ENCODE results near the gene EPHB1.

GRCh38 chr3:135217730-135218129 lies 422.7 kb downstream of the EPHB1 start:
- TF ChIP-seq CTCF (IDR thresholded peaks at IDR 0.05; ENCODE audit: extremely low read depth in 1 of 2, insufficient read depth in 1 of 2, low read depth in 1 of 2, low read length in 2 of 2): no peak
- TF ChIP-seq POLR2AphosphoS5 (IDR thresholded peaks at IDR 0.05; ENCODE audit: insufficient read depth, low read depth, low read length): no peak
- TF ChIP-seq POLR2A (IDR thresholded peaks at IDR 0.05; ENCODE audit: low read depth, low read length): no peak
- TF ChIP-seq GATA2 (IDR thresholded peaks at IDR 0.05; ENCODE audit: insufficient read depth, insufficient read length, low read depth, low read length): no peak
- TF ChIP-seq MYC (IDR thresholded peaks at IDR 0.05; ENCODE audit: low read depth, low read length): no peak
- no peak for TF ChIP-seq MAX (IDR thresholded peaks at IDR 0.05; ENCODE audit: insufficient read depth, insufficient read length)
- TF ChIP-seq JUN (IDR thresholded peaks at IDR 0.05; ENCODE audit: borderline replicate concordance, insufficient read depth, insufficient read length, low read depth): no peak
- no peak for TF ChIP-seq EZH2 (IDR thresholded peaks at IDR 0.05; ENCODE audit: borderline replicate concordance, low read depth, low read length, severe bottlenecking)
- no peak for TF ChIP-seq FOS (IDR thresholded peaks at IDR 0.05; ENCODE audit: borderline replicate concordance, insufficient read depth, low read length)
